Stomach (tissue), 4 donors: ENCODE results near the gene MALRD1.

Experiments
- CTCF ChIP-seq, 7 experiments: fragments of 450-650 bp in 4 of 7; fragments of 200-600 bp in 3 of 7; sonication (generic) in 3 of 7; IDR thresholded peaks; one replicate each; pipeline ENCODE4 v1.5.1; 2016 to 2019; ENCODE audit warnings: antibody characterized with exemption in 7 of 7, control low read depth in 2 of 7, mild to moderate bottlenecking in 1 of 7
- POLR2A ChIP-seq, 4 donors: fragments of 450-650 bp; IDR thresholded peaks; one replicate each; pipeline ENCODE4 v1.6.1; 2016; ENCODE audit warnings: antibody characterized with exemption in 4 of 4, control low read depth in 2 of 4, mild to moderate bottlenecking in 1 of 4, moderate library complexity in 1 of 4

GRCh38 chr10:19688344-19688743 lies 639.7 kb downstream of the MALRD1 start:
- no peak for TF ChIP-seq CTCF (IDR thresholded peaks at IDR 0.05)
- no peak for TF ChIP-seq POLR2A (IDR thresholded peaks at IDR 0.05)
